GM23248 (cell line): ENCODE measurements around the gene CCHCR1.

ENCODE experiments used
- EZH2 ChIP-seq: fragments of 200-600 bp; sonication (generic); IDR thresholded peaks from 2 replicates; pipeline ENCODE4 v1.6.1; 2018; ENCODE audit warnings: antibody characterized with exemption, mild to moderate bottlenecking; ENCODE audit not compliant: insufficient read depth, poor library complexity, severe bottlenecking
- EZH2phosphoT487 ChIP-seq: fragments of 200-600 bp; sonication (generic); IDR thresholded peaks from 2 replicates; pipeline ENCODE4 v1.6.1; 2018; ENCODE audit warnings: antibody characterized with exemption, moderate library complexity, mild to moderate bottlenecking, low read depth; ENCODE audit not compliant: insufficient read depth

DNA sequence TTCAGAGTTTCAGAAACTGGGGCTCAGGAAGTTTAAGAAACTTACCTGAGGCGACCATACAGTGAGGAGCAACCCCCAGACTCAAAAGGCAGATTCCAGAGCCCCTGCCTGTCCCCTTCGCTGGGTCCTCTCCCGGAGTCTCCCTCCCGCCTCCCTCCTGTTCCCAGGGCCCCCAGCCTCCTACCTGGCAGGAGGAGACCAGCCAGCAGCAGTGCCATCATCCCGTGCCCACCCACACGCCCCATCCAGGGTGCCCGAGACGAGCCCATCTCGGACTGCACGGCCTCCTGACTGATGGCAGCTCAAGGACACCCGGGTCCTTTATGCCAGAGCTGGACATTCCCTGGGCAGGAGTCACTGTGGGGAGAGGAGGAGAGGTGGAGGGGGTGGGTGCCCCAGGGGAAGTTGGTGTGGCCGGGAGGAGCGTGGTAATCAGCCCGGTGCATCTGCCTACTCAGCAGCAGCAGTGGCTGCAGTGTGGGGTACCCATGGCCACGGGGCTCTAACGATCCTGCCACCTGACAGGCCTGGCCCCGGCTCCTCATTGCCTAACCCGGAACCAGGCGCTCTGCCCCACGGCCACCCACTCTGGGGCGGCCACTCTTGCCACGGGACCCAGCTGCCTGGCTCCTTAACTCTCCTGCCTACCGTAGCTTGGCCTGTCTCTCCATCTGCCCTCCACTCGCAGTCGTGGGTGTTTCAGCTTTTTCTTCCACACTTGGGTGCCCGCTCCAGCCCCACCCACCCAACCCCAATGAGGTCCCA, 37.3 kb downstream of the CCHCR1 start, which contains the start of gene CDSN:
- no peak for TF ChIP-seq EZH2phosphoT487
- TF ChIP-seq EZH2: no peak
